HPDE6-E6E7 (cell line): Measurements from ENCODE around the gene ARHGAP8.

Experiments
- DNase-seq: peaks from one replicate; pipeline ENCODE4 v3.0.0; 2011; ENCODE audit warnings: missing footprints; ENCODE audit errors: extremely low spot score

The ARHGAP8 gene

DNA sequence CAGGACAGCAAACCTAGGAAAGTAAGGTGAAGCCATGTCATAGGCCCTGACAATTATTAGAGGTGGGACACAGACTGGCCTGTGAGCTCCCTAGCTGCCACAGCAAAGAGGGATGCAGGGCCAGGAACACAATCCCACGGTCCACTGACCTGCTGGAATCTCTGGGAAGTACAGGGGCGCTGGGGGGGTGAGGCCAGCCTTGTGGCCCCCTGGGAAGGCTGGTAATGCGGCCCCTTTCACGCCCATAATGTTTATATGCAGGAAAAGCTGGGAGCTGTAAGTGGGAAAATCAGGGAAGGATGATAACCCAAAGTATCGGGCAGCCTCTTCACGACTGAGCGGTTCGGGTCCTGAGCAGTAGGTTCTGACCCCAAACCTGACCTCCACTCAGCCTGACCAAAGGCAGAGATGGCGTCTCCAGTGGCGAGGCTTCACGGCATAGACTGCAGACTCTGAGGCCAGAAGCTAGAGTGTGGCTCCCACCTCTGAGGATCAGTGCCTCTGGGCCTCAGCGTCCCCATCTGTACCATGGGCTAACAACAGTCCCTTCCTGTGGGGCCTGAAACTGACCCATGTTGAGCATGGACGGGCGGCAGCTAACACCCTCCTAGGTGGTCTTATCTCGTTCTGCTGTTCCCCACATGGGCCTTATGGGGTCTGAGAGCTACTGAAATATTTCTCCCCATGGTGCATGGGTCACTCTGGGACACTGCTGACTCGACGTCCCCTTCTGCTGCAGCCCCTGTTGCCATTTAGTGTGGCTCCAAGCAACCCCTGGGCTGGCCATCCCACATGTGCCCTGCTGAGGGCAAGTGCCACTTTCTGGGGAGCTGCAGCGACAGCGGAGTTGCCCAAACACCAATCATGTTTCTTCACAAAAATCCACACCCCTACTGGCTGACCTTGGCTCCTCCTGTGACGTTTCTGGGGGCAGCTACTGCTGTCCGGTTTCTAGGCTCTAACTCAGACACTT lies 155.7 kb downstream of the ARHGAP8 start:
- no peak for DNase-seq

DNA sequence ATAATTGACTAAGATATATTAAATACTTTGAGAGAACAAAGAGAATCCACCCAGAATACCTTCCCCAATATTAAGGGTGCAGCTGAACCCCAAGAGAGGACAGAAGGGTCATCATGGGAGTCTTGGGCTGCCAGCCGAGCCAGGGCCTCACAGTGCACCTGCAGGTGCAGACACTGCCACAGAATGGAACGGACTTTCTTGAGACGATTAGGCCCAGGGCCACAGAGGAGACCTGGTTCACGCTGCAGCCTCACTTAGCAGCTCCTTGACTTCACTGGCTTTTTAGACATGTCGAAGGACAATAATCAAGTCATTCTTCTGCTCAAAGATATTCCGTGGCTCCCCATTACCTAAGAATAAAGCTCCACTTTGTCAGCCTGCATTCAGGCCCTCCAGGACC lies 156.9 kb downstream of the ARHGAP8 start:
- no peak for DNase-seq
